A673 (cell line): Measurements from ENCODE around the gene FAM24A.

Source experiments
- CTCF ChIP-seq: fragments of 300-800, 200-600 bp; sonication (generic); conservative IDR thresholded peaks from 2 replicates; pipeline ENCODE4 v1.5.1; 2017; ENCODE audit warnings: low read depth, mild to moderate bottlenecking, antibody characterized with exemption, low read length, moderate library complexity, mixed read lengths
- EZH2 ChIP-seq: fragments of 200-600 bp; sonication (generic); IDR thresholded peaks from 2 replicates; pipeline ENCODE4 v1.6.1; 2017; ENCODE audit warnings: borderline replicate concordance, low read depth, mild to moderate bottlenecking, mixed read lengths, antibody characterized with exemption, low read length; ENCODE audit not compliant: poor library complexity, severe bottlenecking

GRCh38 chr10:122939133-122939855 lies 28.9 kb downstream of the FAM24A start:
- TF ChIP-seq CTCF (no peak), EZH2 (no peak)
